ENCODE data around the gene FEN1. TPM values are rescaled to one million over a fixed set of nuclear protein-coding genes. Genes with fewer than 3 reads are reported as not detected.

The FEN1 gene
- total and polyA plus RNA-seq, 2 of the 13 experiments (the other 11 are each of a cell fraction or from before 2014, with no cell fraction given) = 12.4 to 102 TPM

- no peak for TF ChIP-seq EP300 (IDR thresholded peaks at IDR 0.05; ENCODE audit: low read depth in 2 of 2, low read length in 2 of 2)
- no peak for TF ChIP-seq EP300 (CRISPR knock-in tag; IDR thresholded peaks at IDR 0.05; ENCODE audit: borderline replicate concordance)
- no peak for TF ChIP-seq ZNF205 (CRISPR knock-in tag; IDR thresholded peaks at IDR 0.05)
- TF ChIP-seq, protein P1, sequence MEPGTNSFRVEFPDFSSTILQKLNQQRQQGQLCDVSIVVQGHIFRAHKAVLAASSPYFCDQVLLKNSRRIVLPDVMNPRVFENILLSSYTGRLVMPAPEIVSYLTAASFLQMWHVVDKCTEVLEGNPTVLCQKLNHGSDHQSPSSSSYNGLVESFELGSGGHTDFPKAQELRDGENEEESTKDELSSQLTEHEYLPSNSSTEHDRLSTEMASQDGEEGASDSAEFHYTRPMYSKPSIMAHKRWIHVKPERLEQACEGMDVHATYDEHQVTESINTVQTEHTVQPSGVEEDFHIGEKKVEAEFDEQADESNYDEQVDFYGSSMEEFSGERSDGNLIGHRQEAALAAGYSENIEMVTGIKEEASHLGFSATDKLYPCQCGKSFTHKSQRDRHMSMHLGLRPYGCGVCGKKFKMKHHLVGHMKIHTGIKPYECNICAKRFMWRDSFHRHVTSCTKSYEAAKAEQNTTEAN (CRISPR knock-in tag; conservative IDR thresholded peaks at IDR 0.05) = no peak
- TF ChIP-seq REPIN1 (CRISPR knock-in tag; IDR thresholded peaks at IDR 0.05; ENCODE audit: borderline replicate concordance, low read depth) = no peak
- TF ChIP-seq SMARCC2 (IDR thresholded peaks at IDR 0.05) = no peak
- TF ChIP-seq, protein P2, sequence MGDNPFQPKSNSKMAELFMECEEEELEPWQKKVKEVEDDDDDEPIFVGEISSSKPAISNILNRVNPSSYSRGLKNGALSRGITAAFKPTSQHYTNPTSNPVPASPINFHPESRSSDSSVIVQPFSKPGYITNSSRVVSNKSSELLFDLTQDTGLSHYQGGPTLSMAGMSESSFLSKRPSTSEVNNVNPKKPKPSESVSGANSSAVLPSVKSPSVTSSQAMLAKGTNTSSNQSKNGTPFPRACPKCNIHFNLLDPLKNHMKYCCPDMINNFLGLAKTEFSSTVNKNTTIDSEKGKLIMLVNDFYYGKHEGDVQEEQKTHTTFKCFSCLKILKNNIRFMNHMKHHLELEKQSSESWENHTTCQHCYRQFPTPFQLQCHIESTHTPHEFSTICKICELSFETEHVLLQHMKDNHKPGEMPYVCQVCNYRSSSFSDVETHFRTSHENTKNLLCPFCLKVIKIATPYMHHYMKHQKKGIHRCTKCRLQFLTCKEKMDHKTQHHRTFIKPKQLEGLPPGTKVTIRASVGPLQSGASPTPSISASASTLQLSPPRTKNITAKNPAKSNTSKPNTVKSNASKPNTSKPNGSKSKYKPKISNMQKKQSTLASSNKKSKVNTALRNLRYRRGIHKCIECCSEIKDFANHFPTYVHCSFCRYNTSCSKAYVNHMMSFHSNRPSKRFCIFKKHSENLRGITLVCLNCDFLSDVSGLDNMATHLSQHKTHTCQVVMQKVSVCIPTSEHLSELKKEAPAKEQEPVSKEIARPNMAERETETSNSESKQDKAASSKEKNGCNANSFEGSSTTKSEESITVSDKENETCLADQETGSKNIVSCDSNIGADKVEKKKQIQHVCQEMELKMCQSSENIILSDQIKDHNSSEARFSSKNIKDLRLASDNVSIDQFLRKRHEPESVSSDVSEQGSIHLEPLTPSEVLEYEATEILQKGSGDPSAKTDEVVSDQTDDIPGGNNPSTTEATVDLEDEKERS (CRISPR knock-in tag; IDR thresholded peaks at IDR 0.05) = 0 out of 2 replicates have a peak, but pooled peaks have one; percentile 13
- TF ChIP-seq HES4 (CRISPR knock-in tag; IDR thresholded peaks at IDR 0.05; ENCODE audit: borderline replicate concordance) = no peak
- no peak for TF ChIP-seq ZNF616 (CRISPR knock-in tag; IDR thresholded peaks at IDR 0.05; ENCODE audit: low read depth)
- peak; percentile 74; the same call in 1 of the 2 replicates for TF ChIP-seq KDM2A (CRISPR knock-in tag; IDR thresholded peaks at IDR 0.05; ENCODE audit: borderline replicate concordance, low read depth)
- TF ChIP-seq PLSCR1 (CRISPR knock-in tag; IDR thresholded peaks at IDR 0.05; ENCODE audit: borderline replicate concordance) = no peak
- TF ChIP-seq, protein P3, sequence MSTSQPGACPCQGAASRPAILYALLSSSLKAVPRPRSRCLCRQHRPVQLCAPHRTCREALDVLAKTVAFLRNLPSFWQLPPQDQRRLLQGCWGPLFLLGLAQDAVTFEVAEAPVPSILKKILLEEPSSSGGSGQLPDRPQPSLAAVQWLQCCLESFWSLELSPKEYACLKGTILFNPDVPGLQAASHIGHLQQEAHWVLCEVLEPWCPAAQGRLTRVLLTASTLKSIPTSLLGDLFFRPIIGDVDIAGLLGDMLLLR (CRISPR knock-in tag; IDR thresholded peaks at IDR 0.05) = no peak
- TF ChIP-seq MYNN (CRISPR knock-in tag; IDR thresholded peaks at IDR 0.05; ENCODE audit: low read depth) = no peak
- TF ChIP-seq POLR2A (IDR thresholded peaks at IDR 0.05; ENCODE audit: insufficient read depth in 1 of 2, low read depth in 2 of 2, low read length in 2 of 2) = no peak
- peak; percentile 22; the same call in 1 of the 2 replicates for TF ChIP-seq ZNF234 (CRISPR knock-in tag; conservative IDR thresholded peaks at IDR 0.05)
- no peak for TF ChIP-seq SETDB1 (CRISPR knock-in tag; IDR thresholded peaks at IDR 0.05; ENCODE audit: borderline replicate concordance)
- TF ChIP-seq NR2F6 (IDR thresholded peaks at IDR 0.05) = no peak
- TF ChIP-seq NR2F6 (CRISPR knock-in tag; IDR thresholded peaks at IDR 0.05) = no peak
- no peak for TF ChIP-seq DMTF1 (CRISPR knock-in tag; IDR thresholded peaks at IDR 0.05)
- no peak for TF ChIP-seq ZNF549 (CRISPR knock-in tag; IDR thresholded peaks at IDR 0.05)
These were observed 36.1 kb downstream of the FEN1 start (continued) for GRCh38 chr11:61828629-61829407.
